ENCODE results near the gene GREB1. TPM values are rescaled to one million over a fixed set of nuclear protein-coding genes. Genes with fewer than 3 reads are reported as not detected.

GREB1 gene
- total and polyA plus RNA-seq, 2 donors (not counting 1 experiment from before 2014, with no cell fraction given), result 0.04 to 0.39 TPM

GRCh38 chr2:11665510-11666362 lies 131.9 kb downstream of the GREB1 start:
- WGBS (ENCODE audit: insufficient coverage), result 95% methylated on average over 7 of the region's 10 CpGs
- H3K36me3 ChIP-seq (replicated peaks in 1 of 2; ENCODE audit: control extremely low read depth in 1 of 2, control insufficient read depth in 1 of 2, extremely low read depth in 1 of 2, insufficient read depth in 2 of 2, low read length in 1 of 2), result no peaks in the 10 kb centered on the region
- peaks cover 56% of the 10 kb centered on the region for H3K27me3 Mint-ChIP-seq
- no peaks in the 10 kb centered on the region for H4K20me1 ChIP-seq (ENCODE audit: control insufficient read depth, insufficient read depth, low read length, poor library complexity, severe bottlenecking)
- no peak overlapping the region for H3K4me2 ChIP-seq (replicated peaks; ENCODE audit: low read depth, low read length, poor library complexity, severe bottlenecking)
- H3K4me1 ChIP-seq (ENCODE audit: control insufficient read depth in 2 of 2, insufficient read depth in 2 of 2, low read length in 2 of 2), result no peaks in the 10 kb centered on the region
- H3K9ac ChIP-seq (ENCODE audit: low read length), result no peak overlapping the region
- intact Hi-C loops (cut with micrococcal nuclease), result no loop called here
- ATAC-seq (ENCODE audit: low read depth), result no peak
- H3K4me3 ChIP-seq (ENCODE audit: control extremely low read depth in 1 of 5, extremely low read depth in 1 of 5, insufficient read depth in 1 of 5, low read depth in 2 of 5, low read length in 4 of 5), result no peak overlapping the region
- peaks cover 4% of the 10 kb centered on the region for H3K4me1 Mint-ChIP-seq
- peaks cover 0 to 27% (median 8%) of the 10 kb centered on the region in 4 experiments for H3K27me3 ChIP-seq (replicated peaks in 1 of 4; ENCODE audit: control extremely low read depth in 1 of 4, control insufficient read depth in 3 of 4, insufficient read depth in 4 of 4, low read length in 3 of 4)
- H2AFZ ChIP-seq (ENCODE audit: insufficient read depth, low read depth, low read length, poor library complexity, severe bottlenecking), result no peak overlapping the region
- H3K27ac ChIP-seq (ENCODE audit: low read length in 2 of 2), result no peak overlapping the region
- no peak overlapping the region for H3K4me3 Mint-ChIP-seq
- no peak for TF ChIP-seq EZH2 (IDR thresholded peaks at IDR 0.05; ENCODE audit: borderline replicate concordance, insufficient read depth, low read depth, low read length, poor library complexity, severe bottlenecking)
- TF ChIP-seq CTCF (IDR thresholded peaks at IDR 0.05), result no peak
- H3K9me3 Mint-ChIP-seq (ENCODE audit: insufficient read depth), result peaks cover 8% of the 10 kb centered on the region
- DNase-seq, result no peak
- H3K79me2 ChIP-seq (ENCODE audit: control insufficient read depth, insufficient read depth, low read length), result no peaks in the 10 kb centered on the region
- POLR2A ChIA-PET, result no interaction called here
- CTCF ChIA-PET, result interaction anchor here (0.6 to 0.9 kb wide), 3 partner anchors 9 to 27 kb away, joined by 3 to 4 read pairs (median 3); no protein-coding TSS in a partner anchor
- H3K27ac Mint-ChIP-seq, result no peak overlapping the region
- peaks cover 0 to 21% (median 6%) of the 10 kb centered on the region in 3 donors for H3K9me3 ChIP-seq (ENCODE audit: control extremely low read depth in 1 of 3, control insufficient read depth in 2 of 3, insufficient read depth in 1 of 3, low read length in 2 of 3)

GRCh38 chr2:11667194-11667593 lies 133.3 kb downstream of the GREB1 start:
- Histone ChIP-seq H3K4me3 (ENCODE audit: control extremely low read depth in 1 of 5, extremely low read depth in 1 of 5, insufficient read depth in 1 of 5, low read depth in 2 of 5, low read length in 4 of 5) (no peak overlapping the region), H2AFZ (ENCODE audit: insufficient read depth, low read depth, low read length, poor library complexity, severe bottlenecking) (no peak overlapping the region), H4K20me1 (ENCODE audit: control insufficient read depth, insufficient read depth, low read length, poor library complexity, severe bottlenecking) (no peaks in the 10 kb centered on the region), H3K27me3 (replicated peaks in 1 of 4; ENCODE audit: control extremely low read depth in 1 of 4, control insufficient read depth in 3 of 4, insufficient read depth in 4 of 4, low read length in 3 of 4) (peaks cover 0 to 21% (median 10%) of the 10 kb centered on the region in 4 experiments), H3K4me1 (ENCODE audit: control insufficient read depth in 2 of 2, insufficient read depth in 2 of 2, low read length in 2 of 2) (peaks cover under 1 to 3% of the 10 kb centered on the region in 2 donors), H3K79me2 (ENCODE audit: control insufficient read depth, insufficient read depth, low read length) (no peaks in the 10 kb centered on the region), H3K36me3 (replicated peaks in 1 of 2; ENCODE audit: control extremely low read depth in 1 of 2, control insufficient read depth in 1 of 2, extremely low read depth in 1 of 2, insufficient read depth in 2 of 2, low read length in 1 of 2) (no peaks in the 10 kb centered on the region), H3K27ac (ENCODE audit: low read length in 2 of 2) (no peak overlapping the region), H3K9me3 (ENCODE audit: control extremely low read depth in 1 of 3, control insufficient read depth in 2 of 3, insufficient read depth in 1 of 3, low read length in 2 of 3) (peaks cover 0 to 15% (median 6%) of the 10 kb centered on the region in 3 donors), H3K9ac (ENCODE audit: low read length) (no peak overlapping the region), H3K4me2 (replicated peaks; ENCODE audit: low read depth, low read length, poor library complexity, severe bottlenecking) (no peak overlapping the region)
- H3K27ac Mint-ChIP-seq, result no peak overlapping the region
- peaks cover 6% of the 10 kb centered on the region for H3K9me3 Mint-ChIP-seq (ENCODE audit: insufficient read depth)
- no peak for DNase-seq
- WGBS (ENCODE audit: insufficient coverage), result 89% methylated on average over 3 of the region's 3 CpGs
- CTCF ChIA-PET, result no interaction called here
- peaks cover 4% of the 10 kb centered on the region for H3K4me1 Mint-ChIP-seq
- peaks cover 51% of the 10 kb centered on the region for H3K27me3 Mint-ChIP-seq
- H3K4me3 Mint-ChIP-seq, result no peak overlapping the region
- POLR2A ChIA-PET, result no interaction called here
- ATAC-seq (ENCODE audit: low read depth), result no peak
- TF ChIP-seq CTCF (IDR thresholded peaks at IDR 0.05) (no peak), EZH2 (IDR thresholded peaks at IDR 0.05; ENCODE audit: borderline replicate concordance, insufficient read depth, low read depth, low read length, poor library complexity, severe bottlenecking) (no peak)
- intact Hi-C loops (cut with micrococcal nuclease), result no loop called here

All from B cell (primary cell).